Neural progenitor cell (in vitro differentiated cells): Measurements from ENCODE around the gene PIP5KL1. TPM values are rescaled to one million over a fixed set of nuclear protein-coding genes. Genes with fewer than 3 reads are reported as not detected.

Source experiments
- DNase-seq: peaks from one replicate; pipeline ENCODE4 v3.0.0-alpha.2; 2016; ENCODE audit warnings: low spot score
- H2AFZ ChIP-seq: fragments of 200-600 bp; sonication (generic); replicated peaks from 2 replicates; pipeline ENCODE4 v1.6.1; 2016; ENCODE audit warnings: antibody characterized with exemption
- H3F3A ChIP-seq: fragments of 200-600 bp; sonication (generic); 2 replicates; pipeline ENCODE4 v1.6.1; 2016; ENCODE audit warnings: antibody characterized with exemption, low read depth
- H3K27ac ChIP-seq: fragments of 200-600 bp; sonication (generic); 2 replicates; pipeline ENCODE4 v1.5.1; 2016; ENCODE audit warnings: mild to moderate bottlenecking
- H3K27me3 ChIP-seq: fragments of 200-600 bp; sonication (generic); 2 replicates; pipeline ENCODE4 v1.6.1; 2016; ENCODE audit warnings: mild to moderate bottlenecking, moderate library complexity
- H3K36me3 ChIP-seq: fragments of 200-600 bp; sonication (generic); 2 replicates; pipeline ENCODE4 v1.5.1; 2016
- H3K4me1 ChIP-seq: fragments of 200-600 bp; sonication (generic); 2 replicates; pipeline ENCODE4 v1.6.1; 2016; ENCODE audit warnings: mixed run types
- H3K4me2 ChIP-seq: fragments of 200-600 bp; sonication (generic); 2 replicates; pipeline ENCODE4 v1.6.1; 2016
- H3K4me3 ChIP-seq: fragments of 200-600 bp; sonication (generic); 2 replicates; pipeline ENCODE4 v1.5.1; 2016
- H3K79me2 ChIP-seq: fragments of 200-600 bp; sonication (generic); 2 replicates; pipeline ENCODE4 v1.6.1; 2016; ENCODE audit warnings: low read depth
- H3K9ac ChIP-seq: fragments of 200-600 bp; sonication (generic); 2 replicates; pipeline ENCODE4 v1.6.1; 2016
- H3K9me3 ChIP-seq: fragments of 200-600 bp; sonication (generic); 2 replicates; pipeline ENCODE4 v1.5.1; 2016; ENCODE audit warnings: low read depth
- H4K20me1 ChIP-seq: fragments of 200-600 bp; sonication (generic); 2 replicates; pipeline ENCODE4 v1.6.1; 2016; ENCODE audit warnings: low read depth
- H3K27ac Mint-ChIP-seq: 3 replicates; pipeline ENCODE4 v1.8.0; 2021; ENCODE audit warnings: mixed read lengths
- H3K27me3 Mint-ChIP-seq: 2 replicates; pipeline ENCODE4 v1.8.0; 2022; ENCODE audit warnings: low read depth, mild to moderate bottlenecking, inconsistent platforms, moderate library complexity, mixed read lengths; ENCODE audit not compliant: insufficient read depth
- H3K36me3 Mint-ChIP-seq: 3 replicates; pipeline ENCODE4 v1.8.0; 2021; ENCODE audit warnings: mixed read lengths
- H3K4me1 Mint-ChIP-seq: 3 replicates; pipeline ENCODE4 v1.8.0; 2021; ENCODE audit warnings: mixed read lengths
- H3K4me3 Mint-ChIP-seq: 3 replicates; pipeline ENCODE4 v1.8.0; 2021; ENCODE audit warnings: mild to moderate bottlenecking, moderate library complexity, mixed read lengths
- H3K9me3 Mint-ChIP-seq: 3 replicates; pipeline ENCODE4 v1.8.0; 2020; ENCODE audit warnings: mixed read lengths
- EZH2 ChIP-seq: fragments of 200-600 bp; sonication (generic); IDR thresholded peaks from 2 replicates; pipeline ENCODE4 v1.6.1; 2017; ENCODE audit warnings: antibody characterized with exemption, mild to moderate bottlenecking, moderate library complexity
- EZH2phosphoT487 ChIP-seq: fragments of 200-600 bp; sonication (generic); IDR thresholded peaks from 2 replicates; pipeline ENCODE4 v1.6.1; 2017; ENCODE audit warnings: antibody characterized with exemption
- total RNA-seq: library from RNA; depleted of rRNA; stranded (reverse); fragments of >200 nt; gene quantifications from 2 replicates; pipeline ENCODE4 v1.2.3, GENCODE V29; 2015; ENCODE audit warnings: low replicate concordance
- TF ChIP-seq, protein P1 (sequence below): fragments of 200-600 bp; sonication (generic); IDR thresholded peaks from 2 replicates; pipeline ENCODE4 v1.5.1; 2017; ENCODE audit warnings: antibody characterized with exemption, mild to moderate bottlenecking

Gene PIP5KL1
- total RNA-seq, 1 donor from 2014 or later: 1.4 TPM

DNA sequence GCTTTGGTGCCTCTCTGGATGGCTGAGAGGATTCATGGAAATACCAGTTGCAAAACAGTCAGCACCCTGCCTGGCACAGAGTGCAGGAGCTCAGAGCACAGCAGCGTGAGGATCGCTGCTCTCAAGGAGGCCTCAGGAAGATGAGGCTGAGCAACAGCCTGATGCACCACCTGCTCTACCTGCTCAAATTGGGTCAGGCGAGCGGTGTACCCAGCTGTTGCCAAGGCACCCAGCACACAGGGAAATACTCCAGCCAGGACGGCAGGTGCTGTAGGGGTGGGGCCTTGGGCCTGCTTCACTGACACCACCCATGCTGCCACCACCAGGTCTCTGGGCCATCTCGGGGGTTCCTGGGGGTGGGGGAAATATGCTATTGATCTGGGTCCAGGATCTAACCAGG, 45.9 kb upstream of the PIP5KL1 start:
- TF ChIP-seq EZH2phosphoT487 (no peak), EZH2 (no peak)
- TF ChIP-seq, protein P1, sequence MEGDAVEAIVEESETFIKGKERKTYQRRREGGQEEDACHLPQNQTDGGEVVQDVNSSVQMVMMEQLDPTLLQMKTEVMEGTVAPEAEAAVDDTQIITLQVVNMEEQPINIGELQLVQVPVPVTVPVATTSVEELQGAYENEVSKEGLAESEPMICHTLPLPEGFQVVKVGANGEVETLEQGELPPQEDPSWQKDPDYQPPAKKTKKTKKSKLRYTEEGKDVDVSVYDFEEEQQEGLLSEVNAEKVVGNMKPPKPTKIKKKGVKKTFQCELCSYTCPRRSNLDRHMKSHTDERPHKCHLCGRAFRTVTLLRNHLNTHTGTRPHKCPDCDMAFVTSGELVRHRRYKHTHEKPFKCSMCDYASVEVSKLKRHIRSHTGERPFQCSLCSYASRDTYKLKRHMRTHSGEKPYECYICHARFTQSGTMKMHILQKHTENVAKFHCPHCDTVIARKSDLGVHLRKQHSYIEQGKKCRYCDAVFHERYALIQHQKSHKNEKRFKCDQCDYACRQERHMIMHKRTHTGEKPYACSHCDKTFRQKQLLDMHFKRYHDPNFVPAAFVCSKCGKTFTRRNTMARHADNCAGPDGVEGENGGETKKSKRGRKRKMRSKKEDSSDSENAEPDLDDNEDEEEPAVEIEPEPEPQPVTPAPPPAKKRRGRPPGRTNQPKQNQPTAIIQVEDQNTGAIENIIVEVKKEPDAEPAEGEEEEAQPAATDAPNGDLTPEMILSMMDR: no peak
- peaks cover 3% of the 10 kb centered on the region for H3K27me3 Mint-ChIP-seq
- H3K4me3 ChIP-seq: no peak overlapping the region

DNA sequence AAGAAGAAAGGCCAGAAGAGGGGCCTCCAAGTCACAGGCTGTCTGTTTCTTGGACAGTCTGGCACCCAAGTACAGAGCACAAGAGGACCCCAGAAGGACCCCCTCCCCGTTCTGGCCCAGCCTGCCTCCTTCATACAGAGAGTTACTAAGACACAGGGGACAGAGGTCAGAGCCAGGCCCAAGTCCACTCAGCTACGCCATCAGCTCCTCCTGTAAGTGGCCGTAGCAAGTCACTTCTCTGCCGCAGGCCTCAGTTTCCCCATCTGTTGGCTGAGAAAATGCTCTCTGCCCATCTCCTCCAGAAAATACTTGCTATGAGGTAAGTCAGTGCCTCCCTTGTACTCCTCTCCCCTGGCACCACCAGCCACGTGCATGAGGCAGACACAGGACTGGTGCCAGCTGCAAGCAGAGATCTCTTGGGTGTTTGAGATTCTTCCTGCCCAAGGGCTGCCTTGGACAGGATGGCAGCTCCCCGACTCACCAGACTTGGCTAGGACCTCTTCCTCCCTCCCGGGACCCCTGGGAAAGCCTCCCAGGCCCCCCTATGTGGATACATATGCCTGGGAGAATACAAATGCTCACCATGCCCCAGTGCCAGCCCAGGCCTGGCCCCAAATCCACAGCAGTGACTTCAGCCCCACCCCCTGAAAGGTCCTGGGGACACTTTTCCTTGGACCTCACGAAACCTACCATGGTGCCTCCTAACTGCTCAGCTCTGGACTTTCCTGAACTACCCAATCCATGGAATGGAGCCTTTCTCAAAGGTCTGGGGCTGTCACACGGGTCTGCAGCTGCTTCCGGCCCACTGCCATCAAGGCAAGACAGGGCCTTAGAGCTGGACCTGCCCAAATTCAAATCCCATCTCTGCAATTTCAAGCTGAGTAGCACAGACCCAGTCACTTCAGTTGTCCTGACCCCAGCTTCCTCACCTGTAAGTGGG, 45.1 kb upstream of the PIP5KL1 start:
- no peak overlapping the region for H2AFZ ChIP-seq
- DNase-seq: no peak
- H3K27me3 Mint-ChIP-seq: peaks cover 3% of the 10 kb centered on the region
- H3K36me3 Mint-ChIP-seq: no peaks in the 10 kb centered on the region
- no peaks in the 10 kb centered on the region for H3K27me3 ChIP-seq
- peaks cover 96% of the 10 kb centered on the region for H4K20me1 ChIP-seq
- peaks cover 19% of the 10 kb centered on the region for H3F3A ChIP-seq
- H3K9me3 ChIP-seq: no peaks in the 10 kb centered on the region
- H3K4me1 ChIP-seq: peaks cover 55% of the 10 kb centered on the region
- H3K4me2 ChIP-seq: no peak overlapping the region
- no peak overlapping the region for H3K9ac ChIP-seq
- peak overlapping the region; percentile 24 for H3K4me3 Mint-ChIP-seq
- H3K4me1 Mint-ChIP-seq: peaks cover 70% of the 10 kb centered on the region
- TF ChIP-seq, protein P1: no peak
- no peak for TF ChIP-seq EZH2
- no peak for TF ChIP-seq EZH2phosphoT487
- no peak overlapping the region for H3K27ac Mint-ChIP-seq
- H3K27ac ChIP-seq: no peak overlapping the region
- H3K36me3 ChIP-seq: no peaks in the 10 kb centered on the region
- H3K79me2 ChIP-seq: peaks cover 97% of the 10 kb centered on the region
- no peaks in the 10 kb centered on the region for H3K9me3 Mint-ChIP-seq
- H3K4me3 ChIP-seq: no peak overlapping the region

More for the DNA sequence above, 45.9 kb upstream of the PIP5KL1 start:
- no peaks in the 10 kb centered on the region for H3K9me3 Mint-ChIP-seq
- Histone ChIP-seq H3K79me2 (peaks cover 88% of the 10 kb centered on the region), H3K9ac (no peak overlapping the region), H3K27ac (no peak overlapping the region), H3K4me2 (peak overlapping the region; percentile 80), H3K4me1 (peaks cover 51% of the 10 kb centered on the region), H3K9me3 (no peaks in the 10 kb centered on the region), H2AFZ (no peak overlapping the region), H4K20me1 (peaks cover 88% of the 10 kb centered on the region), H3K36me3 (no peaks in the 10 kb centered on the region), H3F3A (peaks cover 23% of the 10 kb centered on the region), H3K27me3 (no peaks in the 10 kb centered on the region)
- peaks cover 67% of the 10 kb centered on the region for H3K4me1 Mint-ChIP-seq
- no peak for DNase-seq
- no peak overlapping the region for H3K4me3 Mint-ChIP-seq
- H3K27ac Mint-ChIP-seq: no peak overlapping the region
- H3K36me3 Mint-ChIP-seq: no peaks in the 10 kb centered on the region

DNA sequence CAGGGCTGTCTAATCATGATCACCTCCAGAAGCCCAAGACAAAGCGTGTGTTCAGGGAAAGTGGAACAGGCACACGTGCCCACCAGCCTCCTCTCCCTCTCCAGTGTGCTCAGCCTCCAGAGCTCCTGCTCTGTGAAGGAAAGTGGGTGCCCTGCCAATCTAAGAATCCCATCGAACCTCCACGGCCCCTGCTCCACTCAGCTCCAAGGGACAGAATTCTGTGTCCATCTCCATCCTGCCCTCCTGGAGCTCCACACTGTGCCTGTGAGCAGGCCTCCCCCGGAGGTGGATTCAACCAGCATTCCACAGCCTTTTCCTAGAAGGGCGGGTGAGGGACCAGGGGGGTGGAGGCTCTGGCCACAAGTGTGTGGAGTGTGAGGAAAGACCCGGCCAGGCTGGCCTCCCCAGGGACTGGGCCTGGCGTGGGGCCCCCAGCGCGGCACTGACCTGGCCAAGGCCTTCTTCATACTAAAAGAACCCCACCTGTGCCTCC, 44.2 kb upstream of the PIP5KL1 start:
- no peaks in the 10 kb centered on the region for H3K36me3 Mint-ChIP-seq
- H2AFZ ChIP-seq: no peak overlapping the region
- peaks cover 18% of the 10 kb centered on the region for H3F3A ChIP-seq
- peaks cover 5% of the 10 kb centered on the region for H3K27me3 Mint-ChIP-seq
- no peak overlapping the region for H3K4me3 ChIP-seq
- H3K79me2 ChIP-seq: peaks cover 100% of the 10 kb centered on the region
- no peak for TF ChIP-seq EZH2phosphoT487
- TF ChIP-seq, protein P1: no peak
- TF ChIP-seq EZH2: no peak
- H3K9me3 Mint-ChIP-seq: no peaks in the 10 kb centered on the region
- H3K4me1 ChIP-seq: peaks cover 58% of the 10 kb centered on the region
- H3K4me2 ChIP-seq: no peak overlapping the region
- no peak overlapping the region for H3K27ac ChIP-seq
- no peaks in the 10 kb centered on the region for H3K27me3 ChIP-seq
- no peaks in the 10 kb centered on the region for H3K36me3 ChIP-seq
- H3K9ac ChIP-seq: no peak overlapping the region
- peaks cover 100% of the 10 kb centered on the region for H4K20me1 ChIP-seq
- H3K9me3 ChIP-seq: no peaks in the 10 kb centered on the region
- peak overlapping the region; percentile 86 for H3K27ac Mint-ChIP-seq
- H3K4me3 Mint-ChIP-seq: no peak overlapping the region
- peaks cover 76% of the 10 kb centered on the region for H3K4me1 Mint-ChIP-seq
- peak; percentile 37 for DNase-seq
